Measurements from ENCODE around the gene SIGMAR1.

The SIGMAR1 gene

GRCh38 chr9:34674440-34674839 lies 36.9 kb upstream of the SIGMAR1 start (continued):
- no peak for TF ChIP-seq ZFP3 (CRISPR knock-in tag; IDR thresholded peaks at IDR 0.05)

- TF ChIP-seq OSR1 (CRISPR knock-in tag; IDR thresholded peaks at IDR 0.05): no peak
- no peak for ATAC-seq
Observed at GRCh38 chr9:34671307-34671706, 33.7 kb upstream of the SIGMAR1 start.

GRCh38 chr9:34669809-34670562 lies 32.4 kb upstream of the SIGMAR1 start:
- TF ChIP-seq RARB (CRISPR knock-in tag; IDR thresholded peaks at IDR 0.05): no peak
- no peak for TF ChIP-seq ZC3H10 (CRISPR knock-in tag; IDR thresholded peaks at IDR 0.05)
- no peak for TF ChIP-seq TCF4 (CRISPR knock-in tag; IDR thresholded peaks at IDR 0.05; ENCODE audit: borderline replicate concordance)
- TF ChIP-seq, protein P1, sequence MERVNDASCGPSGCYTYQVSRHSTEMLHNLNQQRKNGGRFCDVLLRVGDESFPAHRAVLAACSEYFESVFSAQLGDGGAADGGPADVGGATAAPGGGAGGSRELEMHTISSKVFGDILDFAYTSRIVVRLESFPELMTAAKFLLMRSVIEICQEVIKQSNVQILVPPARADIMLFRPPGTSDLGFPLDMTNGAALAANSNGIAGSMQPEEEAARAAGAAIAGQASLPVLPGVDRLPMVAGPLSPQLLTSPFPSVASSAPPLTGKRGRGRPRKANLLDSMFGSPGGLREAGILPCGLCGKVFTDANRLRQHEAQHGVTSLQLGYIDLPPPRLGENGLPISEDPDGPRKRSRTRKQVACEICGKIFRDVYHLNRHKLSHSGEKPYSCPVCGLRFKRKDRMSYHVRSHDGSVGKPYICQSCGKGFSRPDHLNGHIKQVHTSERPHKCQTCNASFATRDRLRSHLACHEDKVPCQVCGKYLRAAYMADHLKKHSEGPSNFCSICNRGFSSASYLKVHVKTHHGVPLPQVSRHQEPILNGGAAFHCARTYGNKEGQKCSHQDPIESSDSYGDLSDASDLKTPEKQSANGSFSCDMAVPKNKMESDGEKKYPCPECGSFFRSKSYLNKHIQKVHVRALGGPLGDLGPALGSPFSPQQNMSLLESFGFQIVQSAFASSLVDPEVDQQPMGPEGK (CRISPR knock-in tag; IDR thresholded peaks at IDR 0.05; ENCODE audit: borderline replicate concordance): no peak
- TF ChIP-seq ZNF565 (CRISPR knock-in tag; conservative IDR thresholded peaks at IDR 0.05; ENCODE audit: low read depth): no peak
- TF ChIP-seq TSHZ2 (CRISPR knock-in tag; IDR thresholded peaks at IDR 0.05): no peak
- no peak for TF ChIP-seq BACH2 (CRISPR knock-in tag; IDR thresholded peaks at IDR 0.05; ENCODE audit: borderline replicate concordance)
- TF ChIP-seq ESRRG (CRISPR knock-in tag; IDR thresholded peaks at IDR 0.05): no peak
- TF ChIP-seq TOX (CRISPR knock-in tag; IDR thresholded peaks at IDR 0.05; ENCODE audit: borderline replicate concordance): no peak
- TF ChIP-seq ARNTL (CRISPR knock-in tag; IDR thresholded peaks at IDR 0.05; ENCODE audit: borderline replicate concordance, low read depth): no peak
- TF ChIP-seq ZNF8 (CRISPR knock-in tag; IDR thresholded peaks at IDR 0.05): no peak
- no peak for TF ChIP-seq PPARA (CRISPR knock-in tag; IDR thresholded peaks at IDR 0.05; ENCODE audit: borderline replicate concordance)
- no peak for TF ChIP-seq OSR1 (CRISPR knock-in tag; IDR thresholded peaks at IDR 0.05)
- ATAC-seq: no peak

DNA sequence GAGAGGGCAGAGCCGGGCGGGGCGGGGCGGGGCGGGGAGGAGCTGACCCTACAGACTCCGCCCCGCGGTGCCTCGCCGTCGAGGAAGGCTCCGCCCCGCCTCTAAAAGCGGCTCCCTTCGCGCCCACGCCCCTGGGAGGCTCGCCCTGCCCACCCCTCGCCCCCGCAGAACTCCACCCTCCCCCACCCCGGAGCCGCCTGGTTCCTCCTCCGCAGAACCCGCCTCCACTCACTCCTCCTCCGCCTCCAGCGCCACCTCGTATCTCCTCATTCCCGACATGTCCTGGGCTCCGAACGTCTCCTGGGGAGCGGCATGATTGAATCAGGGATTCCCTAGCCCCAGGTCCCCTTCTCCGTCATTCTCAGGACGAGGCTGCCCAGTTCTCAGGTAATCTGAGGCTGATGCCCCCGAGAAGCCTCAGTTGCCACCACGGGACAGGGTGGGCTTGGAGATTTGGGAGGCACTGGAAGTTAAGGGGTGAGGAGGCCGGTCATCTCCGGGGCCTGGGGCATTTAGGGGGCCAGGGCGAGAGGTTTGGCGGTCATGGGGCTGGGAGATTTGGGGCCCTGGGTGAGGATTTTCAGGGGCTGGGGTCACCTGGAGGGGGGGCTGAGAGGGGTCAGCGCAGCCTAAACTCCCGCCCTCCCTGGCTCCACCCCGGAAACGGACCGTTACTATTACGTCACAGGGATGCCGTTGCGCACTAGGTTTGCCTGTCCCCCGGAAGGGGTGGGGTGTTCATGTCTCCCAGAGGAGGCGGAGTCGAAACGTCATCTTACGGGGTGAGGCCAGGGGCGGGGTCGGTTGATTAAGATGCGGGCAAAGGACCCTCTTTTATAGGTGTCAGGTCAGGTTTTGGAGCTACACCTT lies 28.0 kb upstream of the SIGMAR1 start:
- peak; percentile 86 for ATAC-seq
- TF ChIP-seq, protein P1 (CRISPR knock-in tag; IDR thresholded peaks at IDR 0.05; ENCODE audit: borderline replicate concordance): peak; percentile 51; the same call in 1 of the 2 replicates
- no peak for TF ChIP-seq TCF4 (CRISPR knock-in tag; IDR thresholded peaks at IDR 0.05; ENCODE audit: borderline replicate concordance)
- TF ChIP-seq TOX (CRISPR knock-in tag; IDR thresholded peaks at IDR 0.05; ENCODE audit: borderline replicate concordance): no peak
- no peak for TF ChIP-seq RARB (CRISPR knock-in tag; IDR thresholded peaks at IDR 0.05)
- no peak for TF ChIP-seq BACH2 (CRISPR knock-in tag; IDR thresholded peaks at IDR 0.05; ENCODE audit: borderline replicate concordance)

GRCh38 chr9:34665067-34665380 lies 27.4 kb upstream of the SIGMAR1 start:
- no peak for TF ChIP-seq PPARA (CRISPR knock-in tag; IDR thresholded peaks at IDR 0.05; ENCODE audit: borderline replicate concordance)
- TF ChIP-seq RARB (CRISPR knock-in tag; IDR thresholded peaks at IDR 0.05): no peak
- TF ChIP-seq, protein P1 (CRISPR knock-in tag; IDR thresholded peaks at IDR 0.05; ENCODE audit: borderline replicate concordance): no peak
- TF ChIP-seq OSR1 (CRISPR knock-in tag; IDR thresholded peaks at IDR 0.05): no peak
- TF ChIP-seq ZFP30 (CRISPR knock-in tag; IDR thresholded peaks at IDR 0.05): no peak
- TF ChIP-seq ARNTL (CRISPR knock-in tag; IDR thresholded peaks at IDR 0.05; ENCODE audit: borderline replicate concordance, low read depth): no peak
- no peak for TF ChIP-seq ISL1 (CRISPR knock-in tag; IDR thresholded peaks at IDR 0.05)
- no peak for TF ChIP-seq ZNF8 (CRISPR knock-in tag; IDR thresholded peaks at IDR 0.05)
- TF ChIP-seq BACH2 (CRISPR knock-in tag; IDR thresholded peaks at IDR 0.05; ENCODE audit: borderline replicate concordance): no peak
- no peak for TF ChIP-seq CSDC2 (CRISPR knock-in tag; IDR thresholded peaks at IDR 0.05)
- no peak for TF ChIP-seq TCF4 (CRISPR knock-in tag; IDR thresholded peaks at IDR 0.05; ENCODE audit: borderline replicate concordance)
- TF ChIP-seq, protein P2, sequence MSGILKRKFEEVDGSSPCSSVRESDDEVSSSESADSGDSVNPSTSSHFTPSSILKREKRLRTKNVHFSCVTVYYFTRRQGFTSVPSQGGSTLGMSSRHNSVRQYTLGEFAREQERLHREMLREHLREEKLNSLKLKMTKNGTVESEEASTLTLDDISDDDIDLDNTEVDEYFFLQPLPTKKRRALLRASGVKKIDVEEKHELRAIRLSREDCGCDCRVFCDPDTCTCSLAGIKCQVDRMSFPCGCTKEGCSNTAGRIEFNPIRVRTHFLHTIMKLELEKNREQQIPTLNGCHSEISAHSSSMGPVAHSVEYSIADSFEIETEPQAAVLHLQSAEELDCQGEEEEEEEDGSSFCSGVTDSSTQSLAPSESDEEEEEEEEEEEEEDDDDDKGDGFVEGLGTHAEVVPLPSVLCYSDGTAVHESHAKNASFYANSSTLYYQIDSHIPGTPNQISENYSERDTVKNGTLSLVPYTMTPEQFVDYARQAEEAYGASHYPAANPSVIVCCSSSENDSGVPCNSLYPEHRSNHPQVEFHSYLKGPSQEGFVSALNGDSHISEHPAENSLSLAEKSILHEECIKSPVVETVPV (CRISPR knock-in tag; IDR thresholded peaks at IDR 0.05): no peak
- no peak for TF ChIP-seq ZC3H10 (CRISPR knock-in tag; IDR thresholded peaks at IDR 0.05)
- TF ChIP-seq TOX (CRISPR knock-in tag; IDR thresholded peaks at IDR 0.05; ENCODE audit: borderline replicate concordance): no peak
- no peak; the same call in 2 of the 3 replicates for ATAC-seq
